ENCODE data around the gene OFD1.

OFD1 gene

GRCh38 chrX:13790206-13791131, 55.9 kb downstream of the OFD1 start:
- H3K4me1 ChIP-seq, result peaks cover 0 to 22% (median 7%) of the 10 kb centered on the region in 4 donors
- no peak overlapping the region for H3K4me3 ChIP-seq
- H3K27me3 ChIP-seq, result no peaks in the 10 kb centered on the region
- TF ChIP-seq, protein P1, sequence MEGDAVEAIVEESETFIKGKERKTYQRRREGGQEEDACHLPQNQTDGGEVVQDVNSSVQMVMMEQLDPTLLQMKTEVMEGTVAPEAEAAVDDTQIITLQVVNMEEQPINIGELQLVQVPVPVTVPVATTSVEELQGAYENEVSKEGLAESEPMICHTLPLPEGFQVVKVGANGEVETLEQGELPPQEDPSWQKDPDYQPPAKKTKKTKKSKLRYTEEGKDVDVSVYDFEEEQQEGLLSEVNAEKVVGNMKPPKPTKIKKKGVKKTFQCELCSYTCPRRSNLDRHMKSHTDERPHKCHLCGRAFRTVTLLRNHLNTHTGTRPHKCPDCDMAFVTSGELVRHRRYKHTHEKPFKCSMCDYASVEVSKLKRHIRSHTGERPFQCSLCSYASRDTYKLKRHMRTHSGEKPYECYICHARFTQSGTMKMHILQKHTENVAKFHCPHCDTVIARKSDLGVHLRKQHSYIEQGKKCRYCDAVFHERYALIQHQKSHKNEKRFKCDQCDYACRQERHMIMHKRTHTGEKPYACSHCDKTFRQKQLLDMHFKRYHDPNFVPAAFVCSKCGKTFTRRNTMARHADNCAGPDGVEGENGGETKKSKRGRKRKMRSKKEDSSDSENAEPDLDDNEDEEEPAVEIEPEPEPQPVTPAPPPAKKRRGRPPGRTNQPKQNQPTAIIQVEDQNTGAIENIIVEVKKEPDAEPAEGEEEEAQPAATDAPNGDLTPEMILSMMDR (IDR thresholded peaks at IDR 0.05), result no peak
- intact Hi-C loops (cut with DNase I; ENCODE audit: low total_unique reads), result no loop called here
- peak overlapping the region; percentile 64 to 80 for H3K27ac ChIP-seq
- no peak for DNase-seq
- H3K36me3 ChIP-seq, result no peaks in the 10 kb centered on the region
- H3K9me3 ChIP-seq, result no peaks in the 10 kb centered on the region

GRCh38 chrX:13791145-13791544, 56.6 kb downstream of the OFD1 start:
- Histone ChIP-seq H3K4me1 (peaks cover 0 to 22% (median 7%) of the 10 kb centered on the region in 4 donors), H3K36me3 (no peaks in the 10 kb centered on the region), H3K27ac (peak overlapping the region; percentile 64 to 80), H3K27me3 (no peaks in the 10 kb centered on the region), H3K4me3 (no peak overlapping the region), H3K9me3 (no peaks in the 10 kb centered on the region)
- no peak for DNase-seq
- TF ChIP-seq, protein P1 (IDR thresholded peaks at IDR 0.05), result no peak
- intact Hi-C loops (cut with DNase I; ENCODE audit: low total_unique reads), result no loop called here

GRCh38 chrX:13791559-13791958, 57.0 kb downstream of the OFD1 start:
- H3K4me1 ChIP-seq, result peaks cover 0 to 22% (median 7%) of the 10 kb centered on the region in 4 donors

GRCh38 chrX:13793897-13794296, 59.3 kb downstream of the OFD1 start:
- DNase-seq, result no peak
- Histone ChIP-seq H3K27me3 (no peaks in the 10 kb centered on the region), H3K36me3 (no peaks in the 10 kb centered on the region), H3K27ac (no peak overlapping the region), H3K9me3 (no peaks in the 10 kb centered on the region), H3K4me3 (no peak overlapping the region), H3K4me1 (peaks cover 0 to 22% (median 7%) of the 10 kb centered on the region in 4 donors)
- TF ChIP-seq, protein P1 (IDR thresholded peaks at IDR 0.05), result no peak
- intact Hi-C loops (cut with DNase I; ENCODE audit: low total_unique reads), result no loop called here

More at GRCh38 chrX:13791559-13791958, 57.0 kb downstream of the OFD1 start:
- H3K36me3 ChIP-seq, result no peaks in the 10 kb centered on the region
- intact Hi-C loops (cut with DNase I; ENCODE audit: low total_unique reads), result no loop called here
- no peak overlapping the region for H3K4me3 ChIP-seq
- H3K27ac ChIP-seq, result peak overlapping the region; percentile 64 to 80
- TF ChIP-seq, protein P1 (IDR thresholded peaks at IDR 0.05), result no peak
- DNase-seq, result no peak
- no peaks in the 10 kb centered on the region for H3K9me3 ChIP-seq
- no peaks in the 10 kb centered on the region for H3K27me3 ChIP-seq

GRCh38 chrX:13794417-13794816, 59.9 kb downstream of the OFD1 start:
- Histone ChIP-seq H3K27me3 (no peaks in the 10 kb centered on the region), H3K4me1 (peaks cover 0 to 22% (median 7%) of the 10 kb centered on the region in 4 donors), H3K27ac (no peak overlapping the region), H3K4me3 (no peak overlapping the region), H3K9me3 (no peaks in the 10 kb centered on the region), H3K36me3 (no peaks in the 10 kb centered on the region)
- intact Hi-C loops (cut with DNase I; ENCODE audit: low total_unique reads), result no loop called here
- DNase-seq, result no peak
- TF ChIP-seq, protein P1 (IDR thresholded peaks at IDR 0.05), result no peak

Measured in tibial artery (tissue), 4 donors.